ENCODE results near the gene EMX1.

DNA sequence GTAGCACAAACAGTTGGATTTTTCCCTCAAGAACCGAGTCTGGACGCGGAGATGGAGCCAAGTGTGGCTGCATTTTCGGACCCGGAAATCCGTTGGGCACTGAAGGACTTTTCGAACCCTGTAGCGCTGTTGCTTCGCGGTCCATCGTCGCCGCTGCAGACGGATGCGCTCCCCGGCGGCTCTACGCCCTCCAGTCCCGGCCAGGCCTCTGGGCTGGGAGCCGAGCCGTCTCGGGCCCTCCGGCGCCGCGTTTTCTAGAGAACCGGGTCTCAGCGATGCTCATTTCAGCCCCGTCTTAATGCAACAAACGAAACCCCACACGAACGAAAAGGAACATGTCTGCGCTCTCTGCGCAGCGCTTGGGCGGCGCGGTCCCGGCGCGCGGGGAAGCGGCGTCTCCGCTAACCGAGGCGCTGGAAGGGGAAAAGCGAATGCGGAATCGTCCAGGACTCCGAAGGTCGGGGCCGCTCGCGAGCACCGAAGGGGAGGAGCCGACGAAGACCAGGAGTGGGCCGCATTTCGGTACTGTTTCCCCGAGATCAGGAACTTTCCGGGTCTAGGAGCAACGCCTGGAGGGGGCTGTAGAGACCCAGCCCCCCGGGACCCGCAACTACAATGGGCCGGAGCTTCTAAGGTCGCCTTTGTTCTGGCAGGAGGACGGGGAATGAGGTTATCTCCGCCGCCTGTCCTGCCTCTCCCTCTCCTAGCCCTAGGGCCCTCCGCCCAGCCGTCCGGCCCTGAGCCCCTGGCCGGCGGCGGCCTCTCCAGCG, 3.2 kb downstream of the EMX1 start:
- TF ChIP-seq, protein P1, sequence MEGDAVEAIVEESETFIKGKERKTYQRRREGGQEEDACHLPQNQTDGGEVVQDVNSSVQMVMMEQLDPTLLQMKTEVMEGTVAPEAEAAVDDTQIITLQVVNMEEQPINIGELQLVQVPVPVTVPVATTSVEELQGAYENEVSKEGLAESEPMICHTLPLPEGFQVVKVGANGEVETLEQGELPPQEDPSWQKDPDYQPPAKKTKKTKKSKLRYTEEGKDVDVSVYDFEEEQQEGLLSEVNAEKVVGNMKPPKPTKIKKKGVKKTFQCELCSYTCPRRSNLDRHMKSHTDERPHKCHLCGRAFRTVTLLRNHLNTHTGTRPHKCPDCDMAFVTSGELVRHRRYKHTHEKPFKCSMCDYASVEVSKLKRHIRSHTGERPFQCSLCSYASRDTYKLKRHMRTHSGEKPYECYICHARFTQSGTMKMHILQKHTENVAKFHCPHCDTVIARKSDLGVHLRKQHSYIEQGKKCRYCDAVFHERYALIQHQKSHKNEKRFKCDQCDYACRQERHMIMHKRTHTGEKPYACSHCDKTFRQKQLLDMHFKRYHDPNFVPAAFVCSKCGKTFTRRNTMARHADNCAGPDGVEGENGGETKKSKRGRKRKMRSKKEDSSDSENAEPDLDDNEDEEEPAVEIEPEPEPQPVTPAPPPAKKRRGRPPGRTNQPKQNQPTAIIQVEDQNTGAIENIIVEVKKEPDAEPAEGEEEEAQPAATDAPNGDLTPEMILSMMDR (conservative IDR thresholded peaks at IDR 0.05; ENCODE audit: low read depth, low read length), result no peak
- TF ChIP-seq EZH2 (IDR thresholded peaks at IDR 0.05; ENCODE audit: low read length, unreplicated experiment), result no peak
